ENCODE measurements around the gene ZNF470. TPM values are rescaled to one million over a fixed set of nuclear protein-coding genes. Genes with fewer than 3 reads are reported as not detected.

Gene ZNF470
- total and polyA plus RNA-seq, 2 of the 13 experiments (the other 11 are each of a cell fraction or from before 2014, with no cell fraction given), result not detected

DNA sequence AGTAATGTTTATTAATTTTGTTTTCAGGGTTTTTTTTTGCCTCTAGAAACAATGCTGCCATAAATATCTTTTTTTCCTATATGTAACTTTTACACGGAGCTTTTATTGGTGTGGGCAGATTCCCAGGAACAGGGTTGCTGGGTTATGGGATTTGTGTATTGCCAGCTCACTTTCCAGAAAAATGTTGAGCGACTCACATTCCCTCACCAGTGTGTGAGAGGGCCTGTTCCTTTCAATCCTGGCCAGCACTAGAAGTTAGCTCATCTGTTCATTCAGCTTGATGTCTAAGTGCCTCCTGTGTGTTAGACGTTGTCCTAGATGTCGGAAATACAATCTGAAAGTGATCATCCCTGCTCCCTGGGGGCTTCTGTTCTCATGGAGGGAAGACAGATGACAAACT is 30.4 kb downstream of the ZNF470 start:
- in situ Hi-C loops (cut with HindIII; ENCODE audit: extremely low pct_ligation_motif_present, low pct_unique_long_range_greater_than_20kb), result no loop called here
- 98% methylated on average over 4 of the region's 4 CpGs for WGBS (ENCODE audit: low lambda C conversion rate)
- TF ChIP-seq ZNF768 (CRISPR knock-in tag; IDR thresholded peaks at IDR 0.05) (no peak), PRPF4 (IDR thresholded peaks at IDR 0.05; ENCODE audit: low read depth, low read length, poor library complexity, severe bottlenecking) (no peak)

DNA sequence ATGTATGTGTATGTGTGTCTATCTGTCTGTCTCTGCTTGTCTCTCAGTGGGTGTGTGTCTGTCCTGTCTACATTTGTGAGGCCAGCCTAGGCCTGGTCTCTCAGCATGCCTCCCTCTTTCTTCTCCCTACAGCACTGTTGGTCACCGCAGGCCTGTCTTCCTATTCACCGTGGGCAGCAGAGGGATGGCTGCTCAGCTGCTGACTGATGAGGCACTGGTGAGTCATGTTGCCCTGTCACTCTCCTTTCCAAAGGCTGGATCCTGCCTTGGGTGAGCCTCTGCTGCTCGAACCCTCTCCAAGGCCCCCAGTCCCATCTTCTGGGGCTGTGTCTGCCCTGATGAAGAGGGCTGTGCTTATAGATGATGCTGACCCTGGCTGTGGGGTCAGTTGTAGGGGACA is 34.1 kb downstream of the ZNF470 start:
- ATAC-seq (no peak), FAIRE-seq (no peak), DNase-seq (ENCODE audit: low spot score) (no peak)
- H3K79me2 ChIP-seq (ENCODE audit: insufficient read depth, low read length), result no peaks in the 10 kb centered on the region
- CTCF ChIA-PET (ENCODE audit: low intra/inter-chr PET ratio, low total read pairs), result no interaction called here
- BruUV-seq (replicated peaks), result no TSS peak
- peaks cover 28% of the 10 kb centered on the region for H3K9me3 ChIP-seq (ENCODE audit: low read length)
- 93% methylated on average over 3 of the region's 3 CpGs for WGBS (ENCODE audit: low lambda C conversion rate)
- in situ Hi-C loops (cut with HindIII; ENCODE audit: extremely low pct_ligation_motif_present, low pct_unique_long_range_greater_than_20kb), result no loop called here
- no peak overlapping the region for H3K4me2 ChIP-seq (ENCODE audit: low read depth, low read length)
- no peak overlapping the region for H3K9ac ChIP-seq (ENCODE audit: insufficient read depth, low read depth, low read length)
- H4K20me1 ChIP-seq (ENCODE audit: insufficient read depth, low read length), result no peaks in the 10 kb centered on the region
- peaks cover 2 to 3% of the 10 kb centered on the region in 2 experiments; a peak in 3 of 5 replicates for H3K36me3 ChIP-seq (replicated peaks in 1 of 2; ENCODE audit: control insufficient read depth in 1 of 2, insufficient read depth in 2 of 2, low read length in 2 of 2)
- POLR2A ChIA-PET, result no interaction called here
- no peak overlapping the region for H3K4me3 ChIP-seq (replicated peaks in 1 of 3; ENCODE audit: insufficient read depth in 1 of 3, low read depth in 2 of 3, low read length in 3 of 3)
- no peak overlapping the region for H3K27ac ChIP-seq (ENCODE audit: extremely low read length, insufficient read depth, low read length)
- TF ChIP-seq FOXM1 (CRISPR knock-in tag; IDR thresholded peaks at IDR 0.05), result no peak
- no peak for TF ChIP-seq ZNF430 (CRISPR knock-in tag; IDR thresholded peaks at IDR 0.05)
- TF ChIP-seq, protein P1, sequence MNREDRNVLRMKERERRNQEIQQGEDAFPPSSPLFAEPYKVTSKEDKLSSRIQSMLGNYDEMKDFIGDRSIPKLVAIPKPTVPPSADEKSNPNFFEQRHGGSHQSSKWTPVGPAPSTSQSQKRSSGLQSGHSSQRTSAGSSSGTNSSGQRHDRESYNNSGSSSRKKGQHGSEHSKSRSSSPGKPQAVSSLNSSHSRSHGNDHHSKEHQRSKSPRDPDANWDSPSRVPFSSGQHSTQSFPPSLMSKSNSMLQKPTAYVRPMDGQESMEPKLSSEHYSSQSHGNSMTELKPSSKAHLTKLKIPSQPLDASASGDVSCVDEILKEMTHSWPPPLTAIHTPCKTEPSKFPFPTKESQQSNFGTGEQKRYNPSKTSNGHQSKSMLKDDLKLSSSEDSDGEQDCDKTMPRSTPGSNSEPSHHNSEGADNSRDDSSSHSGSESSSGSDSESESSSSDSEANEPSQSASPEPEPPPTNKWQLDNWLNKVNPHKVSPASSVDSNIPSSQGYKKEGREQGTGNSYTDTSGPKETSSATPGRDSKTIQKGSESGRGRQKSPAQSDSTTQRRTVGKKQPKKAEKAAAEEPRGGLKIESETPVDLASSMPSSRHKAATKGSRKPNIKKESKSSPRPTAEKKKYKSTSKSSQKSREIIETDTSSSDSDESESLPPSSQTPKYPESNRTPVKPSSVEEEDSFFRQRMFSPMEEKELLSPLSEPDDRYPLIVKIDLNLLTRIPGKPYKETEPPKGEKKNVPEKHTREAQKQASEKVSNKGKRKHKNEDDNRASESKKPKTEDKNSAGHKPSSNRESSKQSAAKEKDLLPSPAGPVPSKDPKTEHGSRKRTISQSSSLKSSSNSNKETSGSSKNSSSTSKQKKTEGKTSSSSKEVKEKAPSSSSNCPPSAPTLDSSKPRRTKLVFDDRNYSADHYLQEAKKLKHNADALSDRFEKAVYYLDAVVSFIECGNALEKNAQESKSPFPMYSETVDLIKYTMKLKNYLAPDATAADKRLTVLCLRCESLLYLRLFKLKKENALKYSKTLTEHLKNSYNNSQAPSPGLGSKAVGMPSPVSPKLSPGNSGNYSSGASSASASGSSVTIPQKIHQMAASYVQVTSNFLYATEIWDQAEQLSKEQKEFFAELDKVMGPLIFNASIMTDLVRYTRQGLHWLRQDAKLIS (CRISPR knock-in tag; IDR thresholded peaks at IDR 0.05), result no peak
- TF ChIP-seq ZNF792 (CRISPR knock-in tag; IDR thresholded peaks at IDR 0.05), result no peak
- TF ChIP-seq, protein P2, sequence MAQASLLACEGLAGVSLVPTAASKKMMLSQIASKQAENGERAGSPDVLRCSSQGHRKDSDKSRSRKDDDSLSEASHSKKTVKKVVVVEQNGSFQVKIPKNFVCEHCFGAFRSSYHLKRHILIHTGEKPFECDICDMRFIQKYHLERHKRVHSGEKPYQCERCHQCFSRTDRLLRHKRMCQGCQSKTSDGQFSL (CRISPR knock-in tag; IDR thresholded peaks at IDR 0.05), result no peak
- TF ChIP-seq, protein P3, sequence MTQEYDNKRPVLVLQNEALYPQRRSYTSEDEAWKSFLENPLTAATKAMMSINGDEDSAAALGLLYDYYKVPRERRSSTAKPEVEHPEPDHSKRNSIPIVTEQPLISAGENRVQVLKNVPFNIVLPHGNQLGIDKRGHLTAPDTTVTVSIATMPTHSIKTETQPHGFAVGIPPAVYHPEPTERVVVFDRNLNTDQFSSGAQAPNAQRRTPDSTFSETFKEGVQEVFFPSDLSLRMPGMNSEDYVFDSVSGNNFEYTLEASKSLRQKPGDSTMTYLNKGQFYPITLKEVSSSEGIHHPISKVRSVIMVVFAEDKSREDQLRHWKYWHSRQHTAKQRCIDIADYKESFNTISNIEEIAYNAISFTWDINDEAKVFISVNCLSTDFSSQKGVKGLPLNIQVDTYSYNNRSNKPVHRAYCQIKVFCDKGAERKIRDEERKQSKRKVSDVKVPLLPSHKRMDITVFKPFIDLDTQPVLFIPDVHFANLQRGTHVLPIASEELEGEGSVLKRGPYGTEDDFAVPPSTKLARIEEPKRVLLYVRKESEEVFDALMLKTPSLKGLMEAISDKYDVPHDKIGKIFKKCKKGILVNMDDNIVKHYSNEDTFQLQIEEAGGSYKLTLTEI (CRISPR knock-in tag; conservative IDR thresholded peaks at IDR 0.05), result no peak
- no peak for TF ChIP-seq ZNF879 (CRISPR knock-in tag; IDR thresholded peaks at IDR 0.05)
- TF ChIP-seq MBNL3 (CRISPR knock-in tag; conservative IDR thresholded peaks at IDR 0.05), result no peak
- no peaks in the 10 kb centered on the region for H3K27me3 ChIP-seq (ENCODE audit: control insufficient read depth in 1 of 2, insufficient read depth in 2 of 2, low read length in 2 of 2)
- H2AFZ ChIP-seq (ENCODE audit: low read length), result no peak overlapping the region
- intact Hi-C loops (cut with micrococcal nuclease; ENCODE audit: unreplicated experiment), result no loop called here
- peaks cover 3% of the 10 kb centered on the region for H3K4me1 ChIP-seq (ENCODE audit: insufficient read depth, low read length)

More for the DNA sequence above, 30.4 kb downstream of the ZNF470 start:
- DNase-seq (ENCODE audit: low spot score) (no peak), ATAC-seq (no peak), FAIRE-seq (no peak)
- peaks cover 17% of the 10 kb centered on the region for H3K4me1 ChIP-seq (ENCODE audit: insufficient read depth, low read length)
- BruUV-seq (replicated peaks), result no TSS peak
- POLR2A ChIA-PET, result no interaction called here
- H3K9me3 ChIP-seq (ENCODE audit: low read length), result peaks cover 6% of the 10 kb centered on the region; the same call in 1 of the 2 replicates
- intact Hi-C loops (cut with micrococcal nuclease; ENCODE audit: unreplicated experiment), result no loop called here
- H3K27ac ChIP-seq (ENCODE audit: extremely low read length, insufficient read depth, low read length), result no peak overlapping the region
- no peaks in the 10 kb centered on the region for H4K20me1 ChIP-seq (ENCODE audit: insufficient read depth, low read length)
- H2AFZ ChIP-seq (ENCODE audit: low read length), result no peak overlapping the region
- peaks cover 9% of the 10 kb centered on the region for H3K79me2 ChIP-seq (ENCODE audit: insufficient read depth, low read length)
- CTCF ChIA-PET (ENCODE audit: low intra/inter-chr PET ratio, low total read pairs), result no interaction called here
- H3K4me3 ChIP-seq (replicated peaks in 1 of 3; ENCODE audit: insufficient read depth in 1 of 3, low read depth in 2 of 3, low read length in 3 of 3), result no peak overlapping the region
- H3K9ac ChIP-seq (ENCODE audit: insufficient read depth, low read depth, low read length), result no peak overlapping the region
- no peaks in the 10 kb centered on the region; a peak in 1 of 5 replicates for H3K27me3 ChIP-seq (ENCODE audit: control insufficient read depth in 1 of 2, insufficient read depth in 2 of 2, low read length in 2 of 2)
- H3K36me3 ChIP-seq (replicated peaks in 1 of 2; ENCODE audit: control insufficient read depth in 1 of 2, insufficient read depth in 2 of 2, low read length in 2 of 2), result peaks cover 0 to 2% of the 10 kb centered on the region in 2 experiments; a peak in 3 of 5 replicates
- H3K4me2 ChIP-seq (ENCODE audit: low read depth, low read length), result no peak overlapping the region
